GM12874 (cell line): ENCODE results near the gene KCNIP4.

Experiments
- CTCF ChIP-seq: IDR thresholded peaks from 2 replicates; pipeline ENCODE4 v1.5.1; 2011; ENCODE audit warnings: low read depth, mild to moderate bottlenecking, control low read depth, low read length, moderate library complexity; ENCODE audit not compliant: insufficient read depth

KCNIP4 gene

GRCh38 chr4:20787940-20788665 is 1160.5 kb downstream of the KCNIP4 start:
- no peak for TF ChIP-seq CTCF

GRCh38 chr4:20778896-20779295 is 1169.7 kb downstream of the KCNIP4 start:
- no peak for TF ChIP-seq CTCF

GRCh38 chr4:20773144-20773997 is 1175.2 kb downstream of the KCNIP4 start:
- peak; percentile 51 for TF ChIP-seq CTCF

GRCh38 chr4:20764366-20764992 is 1184.1 kb downstream of the KCNIP4 start:
- TF ChIP-seq CTCF = no peak

- TF ChIP-seq CTCF = no peak
Observed at GRCh38 chr4:20761826-20762225, 1186.7 kb downstream of the KCNIP4 start.

GRCh38 chr4:20761382-20761781 is 1187.2 kb downstream of the KCNIP4 start:
- no peak for TF ChIP-seq CTCF

GRCh38 chr4:20760053-20760452 is 1188.5 kb downstream of the KCNIP4 start:
- TF ChIP-seq CTCF = no peak
